ENCODE results near the gene BCAR1. TPM values are rescaled to one million over a fixed set of nuclear protein-coding genes. Genes with fewer than 3 reads are reported as not detected.

The BCAR1 gene
- total RNA-seq, 2 donors from 2014 or later = 51.1 to 181 TPM

GRCh38 chr16:75230471-75231110 is 20.8 kb downstream of the BCAR1 start:
- no peak for DNase-seq (ENCODE audit: low spot score)
- Histone ChIP-seq H3K4me3 (no peak overlapping the region), H3K4me1 (replicated peaks) (peaks cover 5% of the 10 kb centered on the region), H3K9me3 (no peaks in the 10 kb centered on the region), H3K27ac (no peak overlapping the region), H3K27me3 (replicated peaks; ENCODE audit: insufficient read depth) (no peaks in the 10 kb centered on the region), H3K36me3 (peaks cover 3 to 21% of the 10 kb centered on the region in 2 donors)
- intact Hi-C loops (cut with DNase I) = no loop called here
- WGBS = 84% methylated on average over 9 of the region's 9 CpGs
- TF ChIP-seq POLR2AphosphoS5 (IDR thresholded peaks at IDR 0.05) (no peak), CTCF (IDR thresholded peaks at IDR 0.05) (no peak), POLR2A (IDR thresholded peaks at IDR 0.05) (no peak)

- H3K4me3 ChIP-seq = no peak overlapping the region
- no peak overlapping the region for H3K27ac ChIP-seq
- DNase-seq (ENCODE audit: low spot score) = no peak
- no peaks in the 10 kb centered on the region for H3K9me3 ChIP-seq
- H3K36me3 ChIP-seq = peaks cover 3 to 11% of the 10 kb centered on the region in 2 donors
- H3K4me1 ChIP-seq (replicated peaks) = peaks cover 5% of the 10 kb centered on the region
- 87% methylated on average over 27 of the region's 48 CpGs for whole genome bisulfite sequencing
- no peaks in the 10 kb centered on the region for H3K27me3 ChIP-seq (replicated peaks; ENCODE audit: insufficient read depth)
- intact Hi-C loops (cut with DNase I) = no loop called here
- TF ChIP-seq CTCF (IDR thresholded peaks at IDR 0.05) (no peak), POLR2A (IDR thresholded peaks at IDR 0.05) (no peak), POLR2AphosphoS5 (IDR thresholded peaks at IDR 0.05) (no peak)
These were observed 22.0 kb downstream of the BCAR1 start for GRCh38 chr16:75229172-75230031.

GRCh38 chr16:75228143-75228976 is 23.1 kb downstream of the BCAR1 start:
- no peaks in the 10 kb centered on the region for H3K4me1 ChIP-seq (replicated peaks)
- intact Hi-C loops (cut with DNase I) = no loop called here
- no peak overlapping the region for H3K4me3 ChIP-seq
- TF ChIP-seq POLR2A (IDR thresholded peaks at IDR 0.05) (no peak), POLR2AphosphoS5 (IDR thresholded peaks at IDR 0.05) (no peak), CTCF (IDR thresholded peaks at IDR 0.05) (no peak)
- no peaks in the 10 kb centered on the region for H3K9me3 ChIP-seq
- H3K27me3 ChIP-seq (replicated peaks; ENCODE audit: insufficient read depth) = no peaks in the 10 kb centered on the region
- H3K36me3 ChIP-seq = peaks cover 3 to 11% of the 10 kb centered on the region in 2 donors
- WGBS = 92% methylated on average over 17 of the region's 17 CpGs
- H3K27ac ChIP-seq = no peak overlapping the region
- DNase-seq (ENCODE audit: low spot score) = no peak

- WGBS = 82% methylated on average over 16 of the region's 18 CpGs
- DNase-seq (ENCODE audit: low spot score) = no peak
- H3K27ac ChIP-seq = no peak overlapping the region
- H3K27me3 ChIP-seq (replicated peaks; ENCODE audit: insufficient read depth) = no peaks in the 10 kb centered on the region
- peaks cover 3 to 11% of the 10 kb centered on the region in 2 donors for H3K36me3 ChIP-seq
- H3K4me3 ChIP-seq = no peak overlapping the region
- no peaks in the 10 kb centered on the region for H3K9me3 ChIP-seq
- TF ChIP-seq POLR2A (IDR thresholded peaks at IDR 0.05) = no peak
- no peak for TF ChIP-seq POLR2AphosphoS5 (IDR thresholded peaks at IDR 0.05)
- no peak for TF ChIP-seq CTCF (IDR thresholded peaks at IDR 0.05)
- H3K4me1 ChIP-seq (replicated peaks) = no peaks in the 10 kb centered on the region
- intact Hi-C loops (cut with DNase I) = no loop called here
These were observed 23.9 kb downstream of the BCAR1 start for GRCh38 chr16:75227361-75228142.

Data from prostate gland (tissue), 2 donors.